HG03159 (cell line): ENCODE data around the gene C1QTNF5.
A peak's percentile ranks its signal among the peaks of the same experiment; 100 is the strongest.
"Not testable (repeated sequence)": the region's sequence is repeated elsewhere in the genome, so short reads cannot be mapped to it uniquely, and the experiment has no call there.

Source experiments
- ATAC-seq: cut with Tn5 transposase; IDR thresholded peaks from one replicate; pipeline ENCODE4 v1.9.1; 2021; ENCODE audit warnings: mild to moderate bottlenecking, moderate library complexity; ENCODE audit not compliant: unreplicated experiment

C1QTNF5 gene

GRCh38 chr11:119340335-119341221, at the start of gene C1QTNF5:
C1QTNF5 (minus strand) TSS chr11:119340883; CDS start chr11:119340397, 486 bp downstream.
- ATAC-seq, result no peak

GRCh38 chr11:119389611-119390254, 49.0 kb upstream of the C1QTNF5 start:
- no peak for ATAC-seq

DNA sequence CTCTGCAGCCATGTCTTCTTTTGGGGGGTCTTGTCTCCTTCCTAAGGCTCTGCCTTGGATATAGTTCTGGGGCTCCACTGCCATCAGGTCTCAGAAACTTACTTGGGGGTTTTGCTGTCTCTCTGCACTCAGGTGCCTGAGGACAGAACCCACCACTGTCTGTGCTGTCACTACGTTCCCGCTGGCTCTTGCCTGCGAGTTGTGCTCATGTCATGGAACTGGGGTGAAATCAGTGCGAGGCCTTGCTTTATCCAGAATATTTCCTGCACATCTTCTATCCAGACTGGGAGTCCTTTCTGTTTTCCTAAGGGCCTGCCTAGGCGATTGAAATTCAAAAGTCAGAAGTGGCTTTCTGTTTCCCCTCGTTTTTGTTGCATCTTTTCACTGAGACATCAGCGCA, 47.4 kb upstream of the C1QTNF5 start:
- ATAC-seq, result no peak

- no peak for ATAC-seq
Observed at GRCh38 chr11:119384332-119384731, 43.6 kb upstream of the C1QTNF5 start.

- not testable (repeated sequence) for ATAC-seq
Observed at GRCh38 chr11:119382513-119382912, 41.8 kb upstream of the C1QTNF5 start.

- ATAC-seq, result no peak
Observed at GRCh38 chr11:119382101-119382500, 41.4 kb upstream of the C1QTNF5 start.

GRCh38 chr11:119381181-119381988, 40.7 kb upstream of the C1QTNF5 start, which contains the start of gene USP2:
USP2 (minus strand) TSS chr11:119381690; CDS start chr11:119373480, 8,210 bp downstream.
- ATAC-seq, result peak; percentile 97

GRCh38 chr11:119380827-119381180, 40.1 kb upstream of the C1QTNF5 start:
- ATAC-seq, result no peak

GRCh38 chr11:119380160-119380826, 39.6 kb upstream of the C1QTNF5 start:
- ATAC-seq, result no peak

- no peak for ATAC-seq
Observed at GRCh38 chr11:119378851-119379465, 38.3 kb upstream of the C1QTNF5 start.

- ATAC-seq, result no peak
Observed at GRCh38 chr11:119377961-119378667, 37.4 kb upstream of the C1QTNF5 start.

DNA sequence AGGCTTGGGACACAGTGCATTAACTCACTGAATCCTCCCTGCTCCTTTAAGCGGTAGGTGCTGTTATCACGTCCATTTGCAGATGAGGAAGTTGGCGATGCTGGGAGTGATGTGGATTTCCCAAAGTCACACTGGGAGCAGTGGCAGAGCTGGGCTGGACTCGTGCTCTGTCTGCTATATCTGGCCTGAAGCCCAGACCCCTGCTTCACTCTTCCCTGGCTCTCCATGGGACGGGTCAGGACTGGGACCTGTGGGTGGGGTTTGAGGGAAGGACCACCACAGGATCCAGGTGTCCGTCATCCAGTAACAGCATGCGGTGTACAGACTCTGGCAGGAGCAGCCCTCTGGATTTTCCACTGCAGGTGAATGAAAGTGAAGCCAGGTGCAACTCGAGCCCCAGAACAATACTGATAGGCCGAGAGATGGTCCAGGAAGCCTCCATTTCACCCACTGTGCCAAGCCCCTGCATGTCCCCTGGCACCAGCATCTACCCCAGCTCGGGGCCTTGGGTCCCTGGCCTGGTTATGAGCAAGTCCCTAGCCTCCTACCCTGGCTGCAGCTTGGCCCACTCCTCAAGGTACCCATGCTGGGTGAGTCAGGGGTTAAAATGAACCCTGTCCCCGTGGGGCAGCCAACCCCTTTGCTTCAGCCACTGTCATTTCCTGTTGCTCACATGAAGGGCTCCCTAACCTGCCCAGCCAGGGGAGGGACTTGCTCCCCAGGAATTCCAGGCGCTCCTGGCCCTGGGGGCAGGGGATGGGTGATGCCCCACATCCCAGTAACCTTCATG, 36.6 kb upstream of the C1QTNF5 start:
- ATAC-seq, result no peak

GRCh38 chr11:119376197-119376847, 35.6 kb upstream of the C1QTNF5 start:
- ATAC-seq, result no peak

GRCh38 chr11:119375337-119376196, 34.9 kb upstream of the C1QTNF5 start:
- no peak for ATAC-seq

DNA sequence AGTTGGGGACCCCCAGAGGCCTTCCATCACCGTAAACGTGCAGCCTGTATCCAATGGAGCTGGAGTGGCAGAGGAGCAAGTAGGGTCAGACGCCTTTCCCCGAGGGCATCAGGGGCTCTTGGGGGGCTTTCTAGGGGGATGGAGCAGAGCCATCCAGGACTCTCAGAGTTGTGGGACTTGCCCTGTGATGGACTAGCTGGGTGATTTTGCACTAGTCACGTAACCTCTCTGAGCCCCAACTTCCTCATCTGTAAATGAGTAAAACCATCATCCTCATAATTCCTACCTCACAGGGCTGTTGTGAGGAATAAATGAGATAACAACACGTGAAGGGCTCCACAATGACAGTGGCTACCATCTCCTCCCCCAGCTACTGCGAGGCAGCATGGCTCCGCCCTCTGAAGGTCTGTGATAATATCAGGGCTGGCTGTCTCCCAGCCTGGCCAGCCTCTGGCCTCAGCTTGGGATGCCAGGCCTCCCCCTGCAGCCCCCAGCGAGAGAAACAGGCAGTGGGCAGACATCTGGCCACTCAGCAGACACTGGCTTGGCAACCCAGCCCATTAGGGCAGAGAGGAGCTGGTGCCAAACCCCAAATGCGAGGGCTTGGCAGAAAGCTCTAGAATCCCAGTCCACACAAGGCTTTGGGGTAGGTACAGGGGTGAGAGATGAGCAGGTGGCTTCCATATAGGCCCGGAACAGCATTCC, 34.1 kb upstream of the C1QTNF5 start:
- ATAC-seq, result no peak

GRCh38 chr11:119373921-119374631, 33.4 kb upstream of the C1QTNF5 start:
- no peak for ATAC-seq
